HCEC 1CT (cell line): Measurements from ENCODE around the gene FHIT.
"Not testable (repeated sequence)": the region's sequence is repeated elsewhere in the genome, so short reads cannot be mapped to it uniquely, and the experiment has no call there.

ENCODE experiments used
- DNase-seq: peaks from one replicate; pipeline ENCODE4 v3.0.0-alpha.2; 2017

The FHIT gene

GRCh38 chr3:60549863-60550262, 701.4 kb downstream of the FHIT start:
- DNase-seq, result no peak

DNA sequence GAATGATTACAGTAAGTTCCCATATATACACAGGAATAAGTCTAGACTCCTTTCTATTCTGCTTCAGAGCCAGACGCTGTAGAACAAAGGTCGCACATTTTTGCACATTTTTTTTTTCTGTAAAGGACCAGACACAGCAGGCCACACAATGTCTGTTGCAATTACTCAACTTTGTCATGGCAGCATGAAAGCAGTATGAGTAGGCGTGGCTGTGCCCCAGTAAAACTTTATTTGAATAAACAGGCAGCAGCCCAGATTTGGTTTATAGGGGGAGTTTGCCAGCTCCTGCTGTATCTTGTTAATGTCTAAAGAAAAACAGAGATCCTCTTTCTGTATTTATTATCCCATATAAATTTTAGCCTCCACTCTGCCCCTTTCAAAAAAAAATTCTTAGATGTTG, 708.3 kb downstream of the FHIT start:
- DNase-seq, result no peak

GRCh38 chr3:60539394-60539793, 711.9 kb downstream of the FHIT start:
- DNase-seq, result not testable (repeated sequence)

GRCh38 chr3:60536420-60536819, 714.8 kb downstream of the FHIT start:
- no peak for DNase-seq

- no peak for DNase-seq
These were observed 719.5 kb downstream of the FHIT start for GRCh38 chr3:60531759-60532158.

- no peak for DNase-seq
These were observed 722.6 kb downstream of the FHIT start for GRCh38 chr3:60528651-60529050.

DNA sequence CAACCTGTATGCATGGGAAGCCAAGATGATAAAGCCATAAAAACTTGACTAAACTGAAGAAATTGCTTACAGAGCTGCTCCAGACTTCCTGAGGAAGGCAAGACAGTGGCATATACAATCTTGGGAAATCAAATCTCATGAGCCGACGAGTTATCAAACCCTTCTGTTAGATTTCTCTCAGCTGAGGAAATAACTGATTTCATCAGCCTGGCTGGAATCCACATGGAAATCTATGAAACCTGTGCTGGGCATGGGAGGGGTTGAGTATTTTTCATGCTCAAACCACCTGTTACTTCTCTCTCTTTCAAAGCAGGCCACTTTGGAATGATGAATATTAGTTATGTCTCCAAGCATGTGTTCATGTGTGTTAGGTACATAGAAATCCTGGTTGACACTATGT, 727.7 kb downstream of the FHIT start:
- DNase-seq, result no peak

DNA sequence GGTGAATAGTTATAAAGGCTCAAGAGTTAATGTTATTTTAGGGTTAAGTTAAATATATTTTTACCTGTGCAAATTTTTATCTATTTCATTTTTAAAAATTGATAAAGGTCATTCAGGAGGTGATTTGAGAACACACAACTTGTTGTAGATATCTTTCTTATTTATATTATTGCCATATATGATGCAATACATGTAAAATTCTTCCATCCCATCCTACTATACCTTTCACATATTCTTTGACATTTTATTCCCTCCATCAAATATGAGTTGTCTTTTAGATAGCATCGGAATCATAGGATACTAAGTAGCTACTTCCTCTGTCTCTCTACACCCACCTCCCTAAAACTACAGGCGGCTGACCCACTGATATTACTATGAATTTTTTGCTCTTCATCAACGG, 734.1 kb downstream of the FHIT start:
- DNase-seq, result no peak

- DNase-seq, result no peak
These were observed 736.4 kb downstream of the FHIT start for GRCh38 chr3:60514866-60515265.

- DNase-seq, result no peak
These were observed 737.1 kb downstream of the FHIT start for GRCh38 chr3:60514085-60514649.

DNA sequence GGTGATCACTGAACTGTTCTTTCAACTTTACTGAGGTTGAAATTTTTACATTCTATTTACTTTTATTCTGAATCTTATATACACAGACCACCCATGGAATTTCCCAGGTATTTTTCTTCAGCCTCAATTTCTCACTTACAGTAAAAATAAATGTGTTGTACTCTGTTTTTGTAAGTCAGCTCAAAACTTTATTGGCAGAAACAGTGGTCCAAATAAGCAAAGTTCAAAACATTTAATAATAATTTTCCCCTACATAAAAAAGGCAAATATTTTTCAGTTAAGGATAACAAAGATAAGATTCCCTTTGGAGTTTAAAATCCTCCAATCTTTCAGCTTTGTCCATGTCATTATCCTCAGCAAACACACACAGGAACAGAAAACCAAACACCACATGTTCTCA, 738.0 kb downstream of the FHIT start:
- DNase-seq, result no peak

- DNase-seq, result no peak
These were observed 738.7 kb downstream of the FHIT start for GRCh38 chr3:60512506-60512905.

DNA sequence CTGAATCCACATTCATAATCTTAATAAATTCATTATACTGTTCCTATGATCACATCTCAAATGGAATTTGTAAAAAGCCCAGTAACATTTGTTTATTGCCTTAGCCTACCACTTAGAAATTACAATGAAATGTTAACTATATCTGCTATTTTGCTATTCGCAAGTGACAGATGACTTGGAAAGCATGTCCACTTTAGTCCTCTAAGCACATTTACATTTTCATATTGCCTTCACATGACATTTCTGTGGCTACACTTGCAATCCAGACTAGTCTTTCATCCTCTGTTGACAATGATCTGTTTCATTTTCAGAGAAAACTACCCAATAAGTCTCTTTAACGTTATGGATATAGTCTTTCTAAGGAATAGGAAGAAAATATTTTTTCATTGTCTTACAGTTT, 741.8 kb downstream of the FHIT start:
- no peak for DNase-seq

DNA sequence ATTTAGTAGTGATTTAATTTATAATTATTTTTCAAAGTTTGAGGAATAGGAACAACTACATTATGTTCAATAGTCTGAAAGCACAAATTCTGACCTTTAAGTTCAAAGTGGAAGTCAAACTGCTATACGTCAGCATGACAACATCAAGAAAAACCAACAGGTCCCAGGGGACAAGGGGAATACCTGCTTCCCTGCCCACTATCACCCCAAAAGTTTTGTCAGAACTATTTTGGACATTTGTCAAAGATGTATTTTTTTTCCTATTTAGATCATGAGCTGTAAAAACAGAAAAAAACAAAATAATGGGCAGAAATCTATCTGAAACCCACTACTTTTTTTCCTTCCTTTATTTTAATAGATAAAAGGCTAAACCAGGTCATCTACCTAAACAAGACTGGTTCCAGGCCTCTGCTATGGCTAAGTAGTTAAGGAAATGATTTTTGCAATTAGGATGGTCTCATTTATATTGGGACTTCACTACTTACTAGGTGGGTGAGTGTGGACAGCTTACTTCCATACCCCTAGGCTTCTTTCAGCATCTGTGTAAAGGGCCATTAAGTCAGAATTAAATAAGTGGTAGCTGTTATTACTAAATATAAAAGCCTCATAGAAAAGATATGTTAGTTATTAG, 746.3 kb downstream of the FHIT start:
- DNase-seq, result no peak

- DNase-seq, result no peak
These were observed 749.9 kb downstream of the FHIT start for GRCh38 chr3:60501314-60501713.

GRCh38 chr3:60497902-60498301, 753.4 kb downstream of the FHIT start:
- no peak for DNase-seq

- no peak for DNase-seq
These were observed 760.3 kb downstream of the FHIT start for GRCh38 chr3:60490992-60491391.

GRCh38 chr3:60475096-60475495, 776.2 kb downstream of the FHIT start:
- no peak for DNase-seq

- no peak for DNase-seq
These were observed 781.8 kb downstream of the FHIT start for GRCh38 chr3:60469481-60469880.

GRCh38 chr3:60463685-60464084, 787.6 kb downstream of the FHIT start:
- DNase-seq, result no peak

DNA sequence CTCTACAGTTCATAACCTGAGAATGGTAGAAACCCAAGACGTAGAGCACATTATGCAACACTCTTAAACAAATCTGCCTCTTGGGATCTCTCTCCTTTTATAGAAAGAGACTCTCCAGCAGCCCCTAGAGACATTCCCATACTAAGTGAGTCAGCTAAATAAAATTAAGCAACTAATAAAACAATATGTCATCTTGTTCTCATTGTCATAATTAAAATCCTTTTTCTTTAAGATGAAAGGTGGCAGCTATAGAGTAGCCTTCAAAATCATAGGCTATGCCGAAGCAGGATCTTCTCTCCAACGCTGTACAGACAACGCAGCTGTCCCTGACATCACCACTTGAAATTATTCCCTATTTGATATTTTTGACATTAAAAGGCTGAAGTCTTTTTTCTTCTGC, 790.0 kb downstream of the FHIT start:
- no peak for DNase-seq

DNA sequence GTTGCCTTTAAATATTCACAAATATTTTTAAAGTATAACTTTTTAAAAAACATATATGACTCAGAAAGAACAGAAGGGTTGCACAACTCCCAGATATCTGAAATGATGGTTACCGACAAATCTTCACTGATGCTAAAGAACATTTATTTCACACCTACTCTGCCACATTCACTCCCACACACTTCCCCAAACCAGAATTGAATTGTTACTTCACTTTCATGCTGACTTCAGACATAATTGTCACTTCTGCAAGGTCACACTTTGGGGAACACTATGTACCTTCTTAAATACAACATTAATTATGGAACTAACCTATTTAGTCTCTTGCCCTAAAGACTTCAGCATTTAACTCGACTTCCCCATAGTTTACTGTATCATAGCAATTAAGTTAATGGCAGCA, 795.1 kb downstream of the FHIT start:
- no peak for DNase-seq

DNA sequence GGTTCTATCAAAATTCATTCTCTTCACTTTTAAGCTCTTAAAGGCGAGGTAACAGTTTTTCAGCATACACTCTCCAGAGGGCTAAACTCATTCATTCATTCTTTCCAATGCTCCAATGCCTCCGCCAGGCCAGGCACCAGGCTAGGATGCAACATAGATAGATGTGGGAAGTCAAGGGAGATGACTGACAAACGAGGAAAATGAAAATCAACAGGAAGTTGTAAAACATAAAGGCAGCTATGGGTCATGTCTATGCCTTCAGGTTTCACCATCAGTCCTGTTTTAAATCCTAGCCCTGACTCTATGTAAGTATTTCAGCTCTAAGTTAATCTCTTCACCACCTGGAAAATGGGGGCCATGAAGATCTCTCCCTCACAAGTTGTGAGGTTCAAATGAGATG, 797.9 kb downstream of the FHIT start:
- DNase-seq, result no peak

DNA sequence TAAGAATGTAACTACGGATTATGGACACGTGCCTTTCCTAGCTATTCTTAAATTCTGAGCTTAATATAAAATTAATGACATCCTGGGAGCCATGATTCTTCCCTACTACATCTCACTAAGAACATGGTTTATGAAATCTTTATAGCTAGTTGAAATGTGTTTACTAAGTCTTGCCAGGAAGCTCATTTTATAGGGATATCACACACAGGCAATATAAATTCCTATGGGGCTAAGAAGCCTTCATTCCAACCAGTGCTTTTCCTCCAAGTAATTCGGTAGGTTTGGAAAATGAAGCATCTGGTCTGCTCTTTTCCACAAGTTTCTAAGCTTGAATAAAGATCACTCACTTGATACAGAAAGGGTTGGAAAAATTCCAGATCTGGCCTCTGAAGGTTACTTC, 802.6 kb downstream of the FHIT start:
- no peak for DNase-seq

DNA sequence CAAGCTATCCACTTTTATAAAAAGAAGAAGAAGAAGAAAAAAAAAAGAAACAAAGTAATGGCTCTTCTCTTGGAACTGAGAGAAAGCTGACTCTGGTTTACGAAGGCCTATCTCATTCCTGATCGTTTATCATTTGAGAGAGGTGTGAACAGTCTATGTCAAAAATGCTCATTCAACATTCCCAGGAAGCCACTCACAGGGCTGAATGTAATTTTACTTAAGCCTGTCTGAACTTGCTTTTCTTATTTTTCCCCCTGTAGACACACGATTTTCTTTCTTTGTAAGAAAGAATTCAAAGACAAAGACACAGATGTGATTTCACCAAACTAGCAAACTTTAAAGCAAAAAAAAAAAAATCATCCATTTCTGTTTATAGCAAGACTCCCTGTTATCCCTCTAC, 805.8 kb downstream of the FHIT start:
- no peak for DNase-seq
